GM21825 (cell line): ENCODE measurements around the gene DRAXIN.

Source experiments
- ATAC-seq: cut with Tn5 transposase; IDR thresholded peaks from one replicate; pipeline ENCODE4 v1.9.1; 2021; ENCODE audit warnings: mild to moderate bottlenecking, moderate library complexity; ENCODE audit not compliant: unreplicated experiment

Gene DRAXIN

DNA sequence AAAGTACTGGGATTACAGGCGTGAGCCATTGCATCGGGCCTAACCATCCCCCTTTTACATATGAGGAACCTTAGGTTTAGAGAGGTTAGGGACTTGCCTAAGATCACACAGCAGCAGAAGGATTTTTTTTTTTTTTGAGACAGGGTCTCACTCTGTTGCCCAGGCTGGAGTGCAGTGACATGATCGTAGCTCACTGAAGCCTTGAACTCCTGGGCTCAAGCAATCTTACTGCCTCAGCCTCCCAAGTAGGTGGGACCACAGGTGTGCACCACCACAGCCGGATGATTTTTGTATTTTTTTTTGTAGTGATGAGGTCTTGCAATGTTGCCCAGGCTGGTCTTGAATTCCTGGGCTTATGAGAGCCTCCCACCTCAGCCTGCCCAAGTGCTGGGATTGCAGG is 68.3 kb downstream of the DRAXIN start:
- ATAC-seq = no peak

DNA sequence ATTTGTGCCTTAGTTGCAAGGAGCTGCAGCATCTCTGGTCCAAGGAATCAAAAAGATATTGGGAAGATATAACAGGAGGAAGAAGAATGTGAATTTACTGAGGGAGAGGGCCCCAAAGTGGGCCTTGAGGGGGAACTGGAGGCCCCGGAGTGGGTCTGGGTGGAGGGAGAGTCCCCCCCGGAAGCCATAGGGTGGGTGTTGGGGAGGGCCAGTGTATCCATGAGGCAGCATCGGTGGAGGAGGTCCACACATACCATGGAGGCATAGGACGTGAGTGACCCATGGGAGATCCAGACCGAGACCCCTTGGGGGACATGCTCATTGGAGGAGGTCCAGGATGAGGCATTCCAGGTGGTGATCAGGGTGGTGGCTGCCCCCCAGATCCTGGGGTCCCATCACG is 69.8 kb downstream of the DRAXIN start:
- ATAC-seq = no peak

DNA sequence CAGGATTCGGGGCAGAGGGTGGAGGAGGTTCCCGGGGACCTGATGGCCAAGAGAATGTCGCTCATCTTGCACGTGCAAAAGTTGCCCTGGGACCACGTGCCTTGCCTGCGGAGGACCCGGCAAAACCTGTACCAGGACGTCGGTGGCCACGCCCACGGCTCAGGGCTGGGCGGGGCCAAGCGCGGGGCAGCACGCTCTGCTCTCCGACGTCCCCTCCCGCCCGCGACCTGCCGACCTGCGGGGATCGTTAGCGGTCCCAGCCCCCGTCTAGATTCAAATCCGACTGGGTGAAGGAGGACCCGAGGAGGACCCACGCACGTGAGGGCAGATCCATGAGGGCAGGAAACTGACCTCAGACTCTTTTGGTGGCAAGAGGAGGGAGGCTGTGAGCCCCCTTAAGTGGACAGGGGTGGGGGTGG is 70.5 kb downstream of the DRAXIN start, which contains the start of gene C1orf167:
C1orf167 (plus strand) TSS at position 206 of the 419 bp plus-strand sequence. CDS start 2,208 bp downstream, outside the sequence.
- ATAC-seq = no peak

DNA sequence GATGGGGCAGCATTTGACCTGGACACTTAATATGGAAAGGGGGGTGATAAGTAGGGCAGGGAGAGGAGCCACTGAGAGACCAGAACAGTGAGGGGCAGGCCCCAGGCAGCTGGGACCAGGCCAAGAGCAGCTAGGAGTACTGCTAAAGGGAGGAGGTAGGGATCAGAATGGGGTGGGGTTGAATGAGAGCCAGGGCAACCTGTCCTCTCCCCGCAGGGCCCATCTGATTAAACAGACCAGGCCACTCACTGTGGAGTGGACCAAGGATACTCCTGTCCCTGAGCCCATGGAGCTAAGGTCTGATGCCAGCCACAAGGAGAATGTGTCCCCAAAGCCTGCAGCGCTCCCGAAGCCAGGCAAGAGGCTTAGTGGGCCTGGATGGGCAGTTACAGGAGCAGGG is 72.6 kb downstream of the DRAXIN start:
- ATAC-seq = no peak

DNA sequence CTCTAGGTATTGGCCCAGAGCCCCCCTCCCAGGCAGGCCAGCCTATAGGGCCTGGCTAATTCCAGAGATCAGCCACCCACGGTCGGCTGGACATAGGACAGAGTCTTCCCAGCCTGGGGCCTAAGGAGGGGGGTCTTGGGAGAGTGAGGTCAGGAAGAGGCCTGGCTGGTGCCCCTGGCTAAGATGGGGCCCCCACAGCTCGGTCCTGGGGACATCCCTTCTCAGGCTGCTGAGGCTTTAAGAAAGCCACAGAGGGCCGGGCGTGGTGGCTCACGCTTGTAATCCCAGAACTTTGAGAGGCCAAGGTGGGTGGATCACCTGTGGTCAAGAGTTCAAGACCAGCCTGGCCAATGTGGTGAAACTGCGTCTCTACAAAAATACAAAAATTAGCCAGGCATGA is 73.0 kb downstream of the DRAXIN start:
- no peak for ATAC-seq

DNA sequence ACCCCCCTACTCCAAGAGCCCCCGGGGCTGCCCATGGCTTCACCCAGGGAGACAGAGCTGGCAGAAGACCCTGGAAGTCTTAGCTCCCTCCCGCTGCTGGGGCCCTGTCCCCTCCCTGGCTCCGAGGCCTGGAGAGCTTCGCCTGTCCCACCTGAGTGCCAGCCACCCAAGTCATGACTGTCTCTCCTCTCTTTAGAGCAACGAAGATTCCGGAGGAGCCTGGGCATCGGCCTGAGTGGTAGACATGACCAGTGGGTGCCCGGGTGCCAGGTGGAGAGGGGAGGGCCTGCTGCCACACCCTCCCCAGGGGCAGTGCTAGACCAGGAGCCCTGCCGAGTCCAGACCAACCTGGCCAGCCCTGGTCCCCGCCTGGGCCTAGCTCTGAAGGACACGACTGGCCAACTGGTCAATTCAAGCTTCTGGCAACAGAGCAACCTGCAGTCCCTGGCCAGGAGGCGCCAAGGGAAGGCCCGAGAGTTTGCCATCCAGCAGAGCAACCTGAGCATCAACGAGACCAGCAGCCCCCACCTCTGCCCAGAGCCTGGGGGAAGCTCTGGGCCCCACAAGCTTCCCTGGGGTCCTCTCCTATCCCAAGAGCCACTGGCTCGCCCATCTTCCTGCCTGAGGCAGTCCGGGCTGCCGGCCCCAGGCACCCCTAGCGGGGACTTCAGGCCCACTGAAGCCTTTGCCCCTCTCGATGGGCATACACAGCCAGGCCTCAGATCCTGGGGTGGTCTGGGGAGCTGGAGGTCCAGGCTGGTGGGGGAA is 74.3 kb downstream of the DRAXIN start:
- no peak for ATAC-seq

DNA sequence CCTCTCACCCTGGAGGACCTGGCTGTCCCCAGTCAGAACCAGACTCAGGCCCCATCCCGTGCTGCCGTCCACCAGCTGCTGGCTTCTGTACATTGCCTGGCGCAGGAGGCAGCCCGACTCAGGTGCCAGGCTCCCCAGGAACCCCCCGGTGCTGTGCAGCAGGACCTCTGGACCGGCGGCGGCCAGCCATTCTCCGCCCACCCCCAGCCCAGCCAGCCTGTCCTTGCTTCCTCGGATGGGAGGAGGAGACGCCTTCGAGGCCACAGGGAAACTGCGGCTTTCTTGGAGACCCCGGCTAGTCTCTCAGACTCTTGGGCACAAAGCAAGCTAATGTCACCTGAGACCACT is 74.9 kb downstream of the DRAXIN start:
- ATAC-seq = no peak

DNA sequence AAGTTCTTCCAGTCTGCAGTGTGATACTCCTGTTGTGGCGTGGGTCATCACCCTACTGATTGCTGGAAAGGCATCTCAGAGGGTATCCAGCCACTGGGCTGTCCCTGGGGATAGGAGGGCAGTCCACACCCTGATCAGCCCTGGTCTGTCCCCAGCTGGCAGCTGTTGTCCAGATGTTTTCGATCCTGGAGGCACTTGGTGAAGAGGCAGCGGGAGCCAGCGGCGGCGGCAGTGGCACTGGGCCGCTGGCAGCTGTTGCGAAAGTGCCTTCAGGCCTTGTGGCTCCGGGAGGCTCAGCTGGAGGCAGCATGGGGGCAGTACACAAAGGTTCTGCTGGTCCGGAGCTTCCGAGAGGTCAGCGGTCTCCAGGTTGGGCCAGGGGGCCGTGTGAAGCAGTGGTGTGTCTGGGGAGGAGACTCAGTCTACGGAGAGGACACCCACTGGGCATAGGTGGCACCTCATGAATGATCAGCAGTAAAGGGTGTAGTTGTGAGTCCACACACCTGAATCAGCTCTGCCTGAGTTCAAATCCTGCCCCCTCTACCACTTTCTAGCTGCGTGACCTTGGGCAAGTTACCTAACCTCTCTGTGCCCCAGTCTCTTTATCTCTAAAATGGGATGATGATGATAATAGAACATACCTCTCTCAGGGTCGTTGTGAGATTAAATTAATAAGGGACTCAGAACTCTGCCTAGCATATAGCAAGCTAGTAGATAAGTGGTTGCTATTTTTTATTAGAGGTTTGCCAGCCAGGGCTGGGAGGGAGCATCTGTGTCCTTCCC is 76.6 kb downstream of the DRAXIN start:
- no peak for ATAC-seq

DNA sequence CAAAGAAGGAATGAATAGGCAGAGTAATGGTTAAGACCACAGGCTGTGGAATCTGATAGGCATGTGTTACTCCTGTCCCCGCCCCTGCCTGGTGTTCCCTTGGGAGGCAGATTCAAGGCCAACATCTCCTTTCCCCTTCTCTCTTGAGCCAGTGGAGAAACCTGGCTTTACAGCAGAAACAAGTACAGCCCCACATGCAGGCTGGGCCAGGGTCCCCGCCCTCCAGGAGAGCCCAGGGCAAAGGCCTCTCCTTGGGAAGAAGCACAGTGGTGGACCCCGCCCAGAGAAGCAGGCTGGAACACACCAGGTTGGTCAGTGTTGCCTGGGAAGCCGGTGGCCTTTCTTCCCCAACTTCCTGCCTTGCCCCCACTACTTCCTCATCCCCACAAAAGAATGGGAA is 77.3 kb downstream of the DRAXIN start:
- no peak for ATAC-seq

DNA sequence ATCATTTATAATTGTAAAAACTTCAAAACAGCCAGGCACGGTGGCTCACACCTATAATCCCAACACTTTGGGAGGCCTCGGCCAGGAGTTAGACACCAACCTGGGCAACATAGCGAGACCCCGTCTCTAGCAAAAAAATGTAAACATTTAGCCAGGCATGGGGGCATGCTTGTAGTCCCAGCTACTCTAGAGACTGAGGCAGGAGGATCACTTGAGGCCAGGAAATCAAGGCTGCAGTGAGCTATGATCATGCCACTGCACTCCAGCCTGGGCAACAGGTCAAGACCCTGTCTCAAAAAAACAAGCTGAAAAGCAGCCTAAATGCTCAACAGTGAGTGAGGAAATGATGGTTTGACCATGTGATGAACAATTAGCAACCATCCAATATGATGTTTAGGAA is 77.8 kb downstream of the DRAXIN start:
- ATAC-seq = no peak

DNA sequence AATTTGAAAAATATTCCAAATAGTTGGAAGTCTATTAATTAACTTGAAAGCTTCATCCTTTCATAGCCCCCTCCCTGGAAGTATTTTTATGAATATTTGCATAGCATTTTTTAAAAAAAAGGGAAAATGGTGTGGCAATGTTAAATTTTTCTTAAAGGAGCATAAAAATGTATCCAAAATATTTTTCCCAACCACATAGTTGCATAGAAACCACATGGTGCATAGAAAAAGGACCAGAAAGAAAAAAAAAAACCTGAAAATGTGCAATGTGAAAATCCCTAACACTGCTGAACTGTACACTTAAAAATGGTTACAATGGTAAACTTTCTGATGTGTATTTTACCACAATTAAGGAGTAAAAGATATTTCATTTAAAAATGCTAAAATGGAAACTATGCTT is 78.5 kb downstream of the DRAXIN start:
- no peak for ATAC-seq

DNA sequence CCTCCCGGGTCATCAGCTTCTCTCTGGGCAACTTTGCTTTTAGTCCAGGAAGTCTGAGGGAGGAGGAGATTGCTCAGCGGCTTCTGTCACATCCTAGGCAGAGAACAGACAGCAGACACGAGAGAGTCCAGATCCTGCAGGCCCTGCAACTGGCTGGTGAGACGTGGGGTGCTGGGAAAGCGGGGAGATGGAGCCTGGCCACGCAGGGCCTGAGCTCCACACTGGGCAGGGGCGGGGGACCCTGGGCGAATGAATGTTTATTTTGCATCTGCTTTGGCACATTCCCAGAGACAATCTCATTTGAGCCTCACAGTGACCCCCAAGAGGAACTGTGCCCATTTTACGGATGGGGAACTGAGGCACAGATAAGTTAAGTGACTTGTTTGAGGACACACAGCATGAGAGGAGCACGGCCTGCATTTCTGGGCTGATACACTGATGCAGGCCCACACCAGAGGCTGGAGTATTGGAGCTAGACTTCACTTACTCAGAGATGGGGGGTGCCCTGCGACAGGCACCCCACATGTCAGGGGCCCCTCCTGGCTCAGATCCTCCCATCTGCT is 80.1 kb downstream of the DRAXIN start:
- ATAC-seq = no peak

DNA sequence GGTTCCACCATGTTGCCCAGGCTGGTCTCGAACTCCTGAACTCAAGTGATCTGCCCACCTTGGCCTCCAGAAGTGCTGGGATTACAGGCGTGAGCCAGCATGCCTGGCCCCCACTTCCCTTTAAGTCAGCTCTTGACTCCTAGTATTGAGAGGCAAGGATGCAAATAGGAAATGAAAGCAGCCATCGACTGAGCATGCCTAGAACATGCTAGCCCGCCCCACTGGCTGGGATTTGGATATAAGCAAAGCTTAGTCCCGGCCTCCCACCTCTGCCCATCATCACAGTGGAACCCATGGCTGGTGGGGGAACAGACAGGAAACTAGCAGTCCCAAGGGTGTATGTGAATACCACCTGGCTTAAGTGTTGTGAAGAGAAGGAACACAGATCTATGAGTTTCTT is 80.9 kb downstream of the DRAXIN start:
- ATAC-seq = no peak

DNA sequence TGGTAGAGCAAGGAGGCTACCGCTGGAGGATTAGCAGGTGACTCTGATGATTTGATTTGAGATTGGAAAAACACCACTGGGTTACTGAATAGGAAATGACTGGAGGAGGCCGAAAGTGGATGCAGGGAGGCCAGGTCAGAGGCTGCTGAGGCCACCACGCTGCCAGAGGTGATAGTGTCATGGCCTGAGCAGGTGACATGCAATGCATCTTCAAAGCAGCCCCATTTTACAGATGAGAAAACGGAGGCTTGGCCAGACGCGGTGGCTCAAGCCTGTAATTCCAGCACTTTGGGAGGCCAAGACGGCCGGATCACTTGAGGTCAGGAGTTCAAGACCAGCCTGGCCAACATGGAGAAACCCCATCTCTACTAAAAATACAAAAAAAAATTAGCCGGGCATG is 83.2 kb downstream of the DRAXIN start:
- ATAC-seq = no peak
